Activated CD4-positive, alpha-beta T cell treated with anti-CD3 and anti-CD28 coated beads for 1 hour (primary cell): ENCODE measurements around the gene PSMC5.
"Not testable (repeated sequence)": the region's sequence is repeated elsewhere in the genome, so short reads cannot be mapped to it uniquely, and the experiment has no call there.

ENCODE experiments used
- DNase-seq: peaks from one replicate; pipeline ENCODE4 v3.0.0-alpha.2; 2020

Gene PSMC5

GRCh38 chr17:63827002-63827800 is at the start of gene PSMC5, which contains the start of gene FTSJ3:
Gene PSMC5, plus strand, starts transcription at chr17:63827431. Its CDS starts 60 bp downstream, at chr17:63827491.
Gene FTSJ3, minus strand, starts transcription at chr17:63827663. Its CDS starts 761 bp downstream, at chr17:63826902.
- peak; percentile 91 for DNase-seq

GRCh38 chr17:63780507-63780906 is 46.7 kb upstream of the PSMC5 start:
- DNase-seq, result no peak

- DNase-seq, result no peak
These were observed 46.3 kb upstream of the PSMC5 start for GRCh38 chr17:63780928-63781327.

DNA sequence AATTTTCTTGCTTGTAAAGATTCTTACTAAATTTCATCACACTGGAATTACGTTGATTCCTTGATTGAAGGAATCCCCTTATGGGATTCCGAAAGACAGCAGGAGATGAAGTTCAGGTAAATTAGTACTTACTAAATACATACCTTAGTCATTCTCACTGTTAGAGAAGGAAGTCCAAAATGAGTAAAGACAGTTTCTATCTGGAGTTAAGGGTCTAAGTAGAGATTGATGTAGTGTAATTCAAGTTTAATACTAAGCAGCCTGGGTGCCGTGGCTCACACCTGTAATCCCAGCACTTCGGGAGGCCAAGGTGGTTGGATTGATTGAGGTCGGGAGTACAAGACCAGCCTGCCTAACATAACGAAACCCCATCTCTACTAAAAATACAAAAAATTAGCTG is 43.7 kb upstream of the PSMC5 start:
- no peak for DNase-seq

- DNase-seq, result no peak
These were observed 41.7 kb upstream of the PSMC5 start for GRCh38 chr17:63785556-63785955.

- DNase-seq, result no peak
These were observed 41.1 kb upstream of the PSMC5 start for GRCh38 chr17:63786117-63786516.

DNA sequence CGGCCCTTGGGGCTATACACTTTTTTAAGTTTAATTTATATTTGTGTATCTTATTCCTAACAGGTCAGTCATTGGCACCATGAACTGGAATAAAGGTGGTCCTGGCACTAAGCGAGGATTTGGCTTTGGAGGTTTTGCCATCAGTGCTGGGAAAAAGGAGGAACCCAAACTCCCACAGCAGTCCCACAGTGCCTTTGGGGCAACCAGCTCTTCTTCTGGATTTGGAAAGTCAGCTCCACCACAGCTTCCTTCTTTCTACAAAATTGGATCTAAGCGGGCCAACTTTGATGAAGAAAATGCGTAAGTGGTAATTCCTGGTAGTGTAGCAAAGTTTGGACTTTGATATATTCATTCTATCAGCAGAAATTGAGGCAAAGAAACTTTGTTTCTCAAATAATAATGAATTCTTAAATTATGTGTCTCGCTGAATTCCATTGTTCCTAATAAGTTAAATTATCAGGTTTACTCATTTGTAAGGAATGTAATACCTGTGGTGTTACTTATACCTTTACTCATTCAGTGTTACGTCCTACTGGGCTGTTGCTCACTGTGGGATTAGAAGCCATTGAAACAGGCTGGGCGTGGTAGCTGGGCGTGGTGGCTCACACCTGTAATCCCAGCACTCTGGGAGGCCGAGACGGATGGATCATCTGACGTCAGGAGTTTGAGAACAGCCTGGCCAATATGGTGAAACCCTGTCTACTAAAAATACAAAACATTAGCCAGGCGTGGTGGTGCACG is 40.1 kb upstream of the PSMC5 start:
- no peak for DNase-seq

- no peak for DNase-seq
These were observed 37.2 kb upstream of the PSMC5 start for GRCh38 chr17:63790057-63790456.

- no peak for DNase-seq
These were observed 35.0 kb upstream of the PSMC5 start for GRCh38 chr17:63792055-63792729.

DNA sequence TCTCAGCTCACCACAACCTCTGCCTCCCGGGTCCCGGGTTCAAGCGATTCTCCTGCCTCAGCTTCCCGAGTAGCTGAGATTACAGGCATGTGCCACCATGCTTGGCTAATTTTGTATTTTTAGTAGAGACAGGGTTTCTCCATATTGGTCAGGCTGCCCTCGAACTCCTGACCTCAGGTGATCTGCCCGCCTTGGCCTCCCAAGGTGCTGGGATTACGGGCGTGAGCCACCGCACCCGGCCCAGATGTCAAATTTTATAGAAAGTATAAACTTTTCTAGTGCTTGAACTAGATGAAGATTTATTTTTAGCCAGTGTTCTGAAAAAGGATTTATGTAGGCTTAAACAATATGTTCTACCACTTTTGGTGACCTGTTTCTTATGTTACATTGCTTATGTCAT is 30.9 kb upstream of the PSMC5 start:
- DNase-seq, result not testable (repeated sequence)

DNA sequence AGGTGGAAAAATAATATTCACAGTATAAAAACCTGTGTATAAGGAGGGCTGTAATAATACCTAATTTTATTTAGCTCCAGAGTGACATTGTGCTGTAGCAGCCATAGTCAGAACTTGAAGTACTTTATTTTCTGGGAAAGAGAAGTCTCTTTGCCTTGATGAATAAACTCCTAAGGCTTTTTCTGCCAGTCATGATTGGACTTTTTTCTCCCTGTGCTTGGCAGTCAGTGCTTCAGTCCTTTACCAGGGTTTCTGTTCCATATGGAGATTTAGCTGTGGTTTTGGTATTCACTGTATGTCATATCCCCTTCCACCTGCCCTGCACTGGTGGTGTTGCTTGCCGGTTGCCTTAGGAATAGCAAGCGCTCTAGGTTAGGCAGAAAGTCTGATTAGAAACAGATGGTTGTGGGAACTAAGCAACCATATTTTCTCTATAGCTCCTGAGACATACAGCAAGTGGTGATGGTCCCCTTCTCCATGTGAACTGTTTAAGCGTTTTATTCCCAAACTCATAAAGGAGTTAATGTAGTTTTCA is 28.6 kb upstream of the PSMC5 start:
- no peak for DNase-seq

DNA sequence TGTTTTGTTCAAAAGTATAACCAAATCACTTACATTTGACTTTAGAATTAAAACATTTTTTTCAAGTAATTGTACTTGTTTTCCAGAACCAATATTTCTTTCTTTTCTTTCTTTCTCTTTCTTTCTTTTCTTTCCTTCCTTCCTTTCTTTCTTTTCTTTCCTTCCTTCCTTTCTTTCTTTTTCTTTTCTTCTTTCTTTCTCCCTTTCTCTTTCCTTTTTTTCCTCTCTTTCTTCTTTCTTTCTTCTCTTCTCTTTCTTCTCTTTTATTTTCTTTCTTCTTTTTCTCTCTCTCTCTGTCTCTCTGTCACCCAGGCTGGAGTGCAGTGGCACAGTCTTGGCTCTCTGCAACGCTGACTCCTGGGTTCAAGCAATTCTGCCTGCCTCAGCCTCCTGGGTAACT is 26.4 kb upstream of the PSMC5 start:
- no peak for DNase-seq

DNA sequence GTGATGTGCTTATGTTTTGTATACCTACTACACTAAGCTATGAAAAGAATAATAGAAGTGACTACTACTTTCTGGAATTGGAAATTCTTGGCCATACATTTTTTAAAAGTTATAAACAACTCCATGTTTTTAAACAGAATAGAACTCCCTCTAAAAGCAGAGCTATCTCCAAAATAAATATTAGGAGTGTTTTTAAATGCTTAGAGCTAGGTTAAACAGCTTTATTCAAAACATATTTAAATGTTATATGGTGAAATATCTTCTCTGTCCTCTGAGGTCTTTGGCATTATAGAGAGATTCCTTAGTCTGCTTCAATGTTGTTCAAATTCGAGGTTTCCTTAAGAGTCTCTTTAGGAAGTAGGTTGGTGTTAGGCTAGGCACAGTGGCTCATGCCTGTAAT is 22.9 kb upstream of the PSMC5 start:
- no peak for DNase-seq

- no peak for DNase-seq
These were observed 21.6 kb upstream of the PSMC5 start for GRCh38 chr17:63805591-63805990.

GRCh38 chr17:63809970-63810369 is 17.3 kb upstream of the PSMC5 start:
- DNase-seq, result no peak

DNA sequence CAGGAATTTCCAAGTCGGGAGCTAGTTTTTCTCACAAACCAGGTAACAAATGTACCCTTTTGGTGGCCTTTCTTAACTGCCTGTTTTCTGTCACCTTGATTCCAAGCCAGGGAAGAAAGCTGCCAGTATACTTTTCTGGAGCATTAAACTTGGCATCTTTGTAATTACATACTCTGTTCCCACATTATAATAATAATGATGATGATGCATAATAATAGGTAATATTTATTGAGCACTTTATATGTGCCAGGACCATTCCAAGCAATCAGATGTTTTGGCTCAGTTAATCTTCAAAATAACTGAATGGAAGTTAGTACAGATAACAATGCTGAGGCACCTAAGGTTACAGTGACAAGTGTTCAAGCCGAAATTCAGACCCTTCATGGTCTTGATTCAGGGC is 11.1 kb upstream of the PSMC5 start:
- DNase-seq, result no peak

GRCh38 chr17:63816669-63817068 is 10.6 kb upstream of the PSMC5 start:
- no peak for DNase-seq

- DNase-seq, result no peak
These were observed 9.4 kb upstream of the PSMC5 start for GRCh38 chr17:63817736-63818385.

DNA sequence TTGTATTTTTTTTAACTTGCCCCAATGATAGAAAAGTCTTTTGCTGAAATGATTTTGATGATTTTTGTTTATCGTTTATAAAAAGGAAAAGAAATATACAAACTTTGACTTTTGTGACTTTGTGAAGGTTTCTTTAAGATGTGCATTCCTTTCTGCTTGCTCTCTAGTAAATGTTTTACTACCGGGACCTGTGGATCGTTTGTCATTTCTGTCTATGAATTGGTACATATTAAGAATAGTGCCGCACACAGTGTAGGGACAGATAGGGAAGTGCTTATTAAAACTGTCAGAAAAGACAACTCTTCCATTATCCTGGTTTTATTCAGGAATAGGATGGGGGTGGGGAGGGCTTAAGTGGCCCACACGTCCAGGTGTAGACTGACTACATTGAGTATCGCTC is 8.1 kb upstream of the PSMC5 start:
- no peak for DNase-seq

DNA sequence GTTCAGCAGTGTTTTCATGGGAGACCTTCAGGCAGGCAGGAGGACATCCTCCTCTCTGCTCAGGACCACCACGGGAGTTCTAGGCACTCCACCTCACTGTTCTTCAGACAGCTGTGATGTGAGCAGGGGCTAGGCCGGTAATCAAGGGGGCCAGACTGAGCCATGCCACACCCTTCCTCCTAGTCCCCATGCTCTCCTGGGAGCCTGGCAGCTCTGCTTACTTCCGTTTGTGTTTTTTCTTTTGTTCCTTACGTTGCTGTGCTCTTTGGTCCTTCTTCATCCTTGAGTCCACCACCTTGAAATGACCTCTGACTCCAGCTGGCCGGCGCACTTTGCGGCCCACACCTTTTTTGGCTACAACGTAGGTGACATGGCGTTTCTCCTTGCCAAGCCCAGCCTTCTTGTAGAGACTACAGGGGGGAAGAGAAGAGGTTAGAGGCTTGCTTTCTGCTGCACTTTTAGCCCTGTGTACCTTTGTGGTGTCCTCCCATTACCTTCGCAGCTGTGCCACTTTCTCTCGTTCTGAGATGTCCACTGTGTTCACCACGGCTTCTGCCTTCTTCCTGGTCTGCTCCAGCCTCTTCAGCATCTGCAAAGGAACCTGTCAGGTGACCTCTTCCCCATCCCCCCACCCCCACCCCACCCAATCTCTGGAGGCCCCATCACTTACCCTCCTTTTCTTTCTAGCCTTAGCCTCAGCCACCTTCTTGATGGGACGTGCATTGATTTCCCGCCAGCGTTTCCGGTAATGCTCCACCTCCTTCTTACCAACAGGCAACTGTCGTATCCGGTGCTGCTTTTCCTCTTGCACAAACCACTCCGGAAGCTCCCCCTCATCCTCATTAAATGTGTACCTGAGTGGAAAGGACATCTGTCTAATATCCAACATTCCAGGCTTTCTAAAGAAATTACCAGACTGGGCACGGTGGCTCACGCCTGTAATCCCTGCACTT is 7.4 kb upstream of the PSMC5 start:
- DNase-seq, result no peak

GRCh38 chr17:63820963-63821561 is 6.2 kb upstream of the PSMC5 start:
- DNase-seq, result no peak
